Endodermal cell (in vitro differentiated cells): ENCODE results near the gene RRP1. TPM values are rescaled to one million over a fixed set of nuclear protein-coding genes. Genes with fewer than 3 reads are reported as not detected.

Experiments
- DNase-seq: peaks from one replicate; pipeline ENCODE4 v3.0.0-alpha.2; 2017
- H3K27ac ChIP-seq: 2 replicates; pipeline ENCODE4 v1.5.1; 2013; ENCODE audit warnings: mild to moderate bottlenecking, low read depth, low read length, moderate library complexity
- H3K27me3 ChIP-seq: 2 replicates; pipeline ENCODE4 v1.6.1; 2013; ENCODE audit warnings: mild to moderate bottlenecking, low read length, moderate library complexity; ENCODE audit not compliant: insufficient read depth, control insufficient read depth, poor library complexity, severe bottlenecking
- H3K36me3 ChIP-seq: 2 replicates; pipeline ENCODE4 v1.7.0; 2013; ENCODE audit warnings: mild to moderate bottlenecking, low read length, moderate library complexity; ENCODE audit not compliant: control insufficient read depth, insufficient read depth
- H3K4me1 ChIP-seq: one replicate; pipeline ENCODE4 v1.7.0; 2013; ENCODE audit warnings: low read length; ENCODE audit not compliant: control insufficient read depth, insufficient read depth
- H3K4me3 ChIP-seq: 2 replicates; pipeline ENCODE4 v1.5.1; 2013; ENCODE audit warnings: mild to moderate bottlenecking, low read length, moderate library complexity
- H3K9ac ChIP-seq: 2 replicates; pipeline ENCODE4 v1.6.1; 2013; ENCODE audit warnings: mild to moderate bottlenecking, low read length, moderate library complexity; ENCODE audit not compliant: poor library complexity, severe bottlenecking; ENCODE audit errors: extremely low read depth
- H3K9me3 ChIP-seq: 2 replicates; pipeline ENCODE4 v1.6.1; 2013; ENCODE audit warnings: mild to moderate bottlenecking, low read length, moderate library complexity; ENCODE audit not compliant: control insufficient read depth
- H3K27ac Mint-ChIP-seq: 2 replicates; pipeline ENCODE4 v1.8.0; 2020; ENCODE audit warnings: mixed read lengths
- H3K27me3 Mint-ChIP-seq: 2 replicates; pipeline ENCODE4 v1.8.0; 2021; ENCODE audit warnings: mild to moderate bottlenecking, mixed read lengths; ENCODE audit not compliant: insufficient read depth
- H3K36me3 Mint-ChIP-seq: 2 replicates; pipeline ENCODE4 v1.8.0; 2020; ENCODE audit warnings: low read depth, mixed read lengths
- H3K4me1 Mint-ChIP-seq: 2 replicates; pipeline ENCODE4 v1.8.0; 2020; ENCODE audit warnings: mixed read lengths
- H3K4me3 Mint-ChIP-seq: 2 replicates; pipeline ENCODE4 v1.8.0; 2020; ENCODE audit warnings: mild to moderate bottlenecking, moderate library complexity, mixed read lengths
- H3K9me3 Mint-ChIP-seq: 2 replicates; pipeline ENCODE4 v1.8.0; 2020; ENCODE audit warnings: mild to moderate bottlenecking, mixed read lengths
- CTCF ChIP-seq: fragments of 200-600 bp; sonication (generic); conservative IDR thresholded peaks from 2 replicates; pipeline ENCODE4 v1.5.0; 2021; ENCODE audit warnings: antibody characterized with exemption, mild to moderate bottlenecking
- WGBS, 2 experiments: methylation state at CpG; one replicate each; pipeline versions ENCODE4 v1.1.5 to v1.1.7; 2013; ENCODE audit warnings: missing lambda C conversion rate in 2 of 2, mixed read lengths in 1 of 2; ENCODE audit not compliant: insufficient coverage in 1 of 2, insufficient read length in 1 of 2; 5-methylcytosine and 5-hydroxymethylcytosine counted together
- total RNA-seq, 2 donors: library from RNA; stranded (reverse); fragmentation: NEBNext Ultra II Directional in 1 of 2; extraction: Animal tissue kit (Norgen Biotek cat#: 25700) in 1 of 2; gene quantifications; 2 replicates in 1 of 2; 3 replicates in 1 of 2; pipeline ENCODE4 v1.2.1, GENCODE V29; 2021

RRP1 gene
- total RNA-seq, 2 donors from 2014 or later: 36.4 to 36.7 TPM

DNA sequence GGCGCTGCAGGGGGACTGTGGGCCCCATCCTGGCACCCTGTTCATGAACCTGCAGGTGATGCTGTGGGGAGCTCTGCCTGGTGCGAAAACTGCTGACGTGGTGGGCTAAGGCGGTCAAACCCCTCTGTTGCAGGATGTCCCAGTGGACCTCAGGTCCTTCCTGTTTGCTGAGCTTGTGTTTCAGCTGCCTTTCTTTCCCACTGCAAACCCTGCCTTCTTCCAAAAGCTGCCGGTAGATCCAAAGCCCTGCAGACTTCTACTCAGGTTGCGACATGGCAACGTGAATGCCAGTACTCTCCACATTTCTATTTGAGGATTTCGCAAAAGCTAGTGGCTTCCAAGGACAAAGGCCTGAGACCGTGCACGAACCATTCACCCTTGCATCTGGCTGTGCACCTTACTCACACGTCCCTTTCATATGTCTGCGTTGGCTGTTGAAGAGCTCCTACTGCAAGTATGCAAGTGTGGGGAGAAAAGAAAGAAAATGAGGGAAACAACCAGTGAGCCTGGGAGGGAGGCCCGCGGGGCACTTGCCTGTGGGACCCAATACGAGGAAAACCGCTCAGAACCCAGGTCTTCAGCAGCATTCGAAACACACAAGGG lies 6.2 kb upstream of the RRP1 start:
- Mint-ChIP-seq H3K4me3 (no peak overlapping the region), H3K9me3 (no peaks in the 10 kb centered on the region), H3K36me3 (no peaks in the 10 kb centered on the region), H3K27ac (no peak overlapping the region), H3K27me3 (peaks cover 2% of the 10 kb centered on the region), H3K4me1 (peaks cover 8% of the 10 kb centered on the region)
- DNase-seq: no peak
- no peak for TF ChIP-seq CTCF
- no peaks in the 10 kb centered on the region for H3K27me3 ChIP-seq
- H3K4me3 ChIP-seq: no peak overlapping the region
- no peaks in the 10 kb centered on the region for H3K4me1 ChIP-seq
- 90 to 93% methylated on average over 17 of the region's 17 CpGs for WGBS, 2 experiments
- no peak overlapping the region for H3K27ac ChIP-seq
- no peaks in the 10 kb centered on the region for H3K36me3 ChIP-seq
- no peak overlapping the region for H3K9ac ChIP-seq
- no peaks in the 10 kb centered on the region for H3K9me3 ChIP-seq

DNA sequence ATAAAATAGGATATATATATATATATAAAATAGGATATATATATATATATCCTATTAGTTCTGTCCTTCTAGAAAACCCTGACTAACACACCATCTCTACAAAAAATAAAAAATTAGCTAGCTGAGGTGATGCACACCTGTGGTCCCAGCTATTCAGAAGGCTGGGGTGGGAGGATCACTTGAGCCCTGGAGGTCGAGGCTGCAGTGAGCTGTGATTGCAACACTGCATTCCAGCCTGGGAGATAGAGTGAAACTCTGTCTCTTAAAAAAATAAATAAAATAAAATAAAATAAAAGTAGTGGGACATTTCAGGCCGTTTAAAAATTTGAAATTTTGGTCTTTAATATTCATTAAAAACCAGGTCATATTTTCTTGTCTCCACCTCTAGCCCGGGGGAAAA lies 4.2 kb upstream of the RRP1 start:
- no peaks in the 10 kb centered on the region for H3K9me3 Mint-ChIP-seq
- H3K27me3 ChIP-seq: no peaks in the 10 kb centered on the region
- no peaks in the 10 kb centered on the region for H3K9me3 ChIP-seq
- H3K36me3 ChIP-seq: no peaks in the 10 kb centered on the region
- no peak overlapping the region for H3K9ac ChIP-seq
- no peaks in the 10 kb centered on the region for H3K4me1 Mint-ChIP-seq
- no peak overlapping the region for H3K27ac Mint-ChIP-seq
- WGBS, 2 experiments: 80 to 87% methylated on average over 1 to 3 of the region's 3 CpGs
- peaks cover 2% of the 10 kb centered on the region for H3K27me3 Mint-ChIP-seq
- no peak overlapping the region for H3K27ac ChIP-seq
- H3K36me3 Mint-ChIP-seq: no peaks in the 10 kb centered on the region
- no peaks in the 10 kb centered on the region for H3K4me1 ChIP-seq
- DNase-seq: no peak
- TF ChIP-seq CTCF: no peak
- no peak overlapping the region for H3K4me3 ChIP-seq
- H3K4me3 Mint-ChIP-seq: no peak overlapping the region

- TF ChIP-seq CTCF: no peak
- 88 to 92% methylated on average over 18 of the region's 18 CpGs for WGBS, 2 experiments
- Mint-ChIP-seq H3K4me3 (no peak overlapping the region), H3K4me1 (peaks cover 3% of the 10 kb centered on the region), H3K27ac (no peak overlapping the region), H3K27me3 (peaks cover 2% of the 10 kb centered on the region), H3K36me3 (peaks cover 3% of the 10 kb centered on the region), H3K9me3 (no peaks in the 10 kb centered on the region)
- Histone ChIP-seq H3K27me3 (no peaks in the 10 kb centered on the region), H3K4me3 (no peak overlapping the region), H3K4me1 (no peaks in the 10 kb centered on the region), H3K9me3 (no peaks in the 10 kb centered on the region), H3K36me3 (peaks cover 7% of the 10 kb centered on the region), H3K9ac (no peak overlapping the region), H3K27ac (no peak overlapping the region)
- no peak for DNase-seq
Measured at GRCh38 chr21:43786300-43786806, 3.0 kb upstream of the RRP1 start.
